HG03378 (cell line): ENCODE measurements around the gene ONECUT3.

Experiments used
- ATAC-seq: cut with Tn5 transposase; IDR thresholded peaks from one replicate; pipeline ENCODE4 v1.9.1; 2021; ENCODE audit warnings: mild to moderate bottlenecking, moderate library complexity; ENCODE audit not compliant: unreplicated experiment

Gene ONECUT3

DNA sequence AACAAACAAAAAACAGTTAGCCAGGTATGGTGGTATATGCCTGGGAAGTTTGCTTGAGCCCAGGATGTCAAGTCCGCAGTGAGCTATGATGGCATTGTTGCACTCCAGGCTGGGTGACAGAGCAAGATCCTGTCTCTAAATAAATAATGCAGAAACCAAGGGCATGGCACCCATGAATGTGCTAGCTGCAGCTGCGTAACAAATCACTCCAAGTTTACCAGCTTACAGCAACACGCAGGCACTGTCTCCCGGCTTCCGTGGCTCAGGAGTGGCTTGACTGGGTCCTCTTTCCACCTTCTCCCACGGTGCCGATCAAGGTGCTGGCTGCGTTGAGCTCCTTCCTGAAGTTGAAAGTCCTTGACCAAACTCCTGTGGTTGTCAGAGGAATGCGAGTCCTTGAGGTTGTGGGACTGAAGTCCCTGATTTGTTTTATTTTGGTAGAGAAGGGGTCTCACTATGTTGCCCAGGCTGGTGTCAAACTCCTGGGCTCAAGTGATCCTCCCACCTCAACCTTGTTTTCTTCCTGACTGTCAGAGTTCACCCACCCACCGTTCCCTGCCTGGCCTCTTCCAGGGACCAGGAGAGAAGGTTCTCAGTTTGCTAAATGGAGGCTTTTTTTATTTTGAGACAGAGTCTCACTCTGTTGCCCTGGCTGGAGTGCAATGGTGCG lies 13.2 kb upstream of the ONECUT3 start:
- ATAC-seq, result no peak

DNA sequence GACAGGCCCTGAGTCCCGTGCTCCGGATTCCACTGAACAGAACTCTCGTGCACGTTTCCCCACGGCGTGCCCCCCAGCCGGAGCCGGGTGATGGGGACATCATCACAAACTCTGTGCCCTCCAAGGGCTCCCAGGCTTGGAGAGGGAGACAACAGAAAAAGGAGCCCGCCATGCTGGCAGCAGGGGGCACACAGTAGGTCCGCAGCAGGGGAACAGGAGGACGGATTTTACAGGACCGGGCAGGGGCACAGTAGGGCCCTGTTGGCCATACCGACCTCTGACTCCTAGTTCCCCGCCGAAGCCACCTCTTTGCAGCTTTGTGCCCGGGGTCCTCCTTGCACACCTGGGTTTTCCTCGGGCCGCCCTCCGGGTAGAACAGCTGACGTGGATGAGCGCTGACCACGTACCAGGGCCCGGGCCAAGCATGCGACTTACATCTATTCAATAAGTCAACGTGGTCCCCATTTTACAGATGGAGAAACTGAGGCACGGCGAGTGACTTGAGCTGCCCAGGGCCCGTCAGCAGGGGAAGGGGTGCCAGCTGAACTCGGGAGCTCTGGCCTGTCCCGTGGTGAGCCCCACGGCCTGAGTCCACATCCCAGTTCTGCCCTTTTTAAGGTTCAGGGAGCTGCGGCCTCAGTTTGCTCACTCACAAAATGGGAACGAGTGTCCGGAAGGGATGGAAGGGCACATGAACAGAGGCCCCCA lies 10.2 kb upstream of the ONECUT3 start:
- ATAC-seq, result no peak

DNA sequence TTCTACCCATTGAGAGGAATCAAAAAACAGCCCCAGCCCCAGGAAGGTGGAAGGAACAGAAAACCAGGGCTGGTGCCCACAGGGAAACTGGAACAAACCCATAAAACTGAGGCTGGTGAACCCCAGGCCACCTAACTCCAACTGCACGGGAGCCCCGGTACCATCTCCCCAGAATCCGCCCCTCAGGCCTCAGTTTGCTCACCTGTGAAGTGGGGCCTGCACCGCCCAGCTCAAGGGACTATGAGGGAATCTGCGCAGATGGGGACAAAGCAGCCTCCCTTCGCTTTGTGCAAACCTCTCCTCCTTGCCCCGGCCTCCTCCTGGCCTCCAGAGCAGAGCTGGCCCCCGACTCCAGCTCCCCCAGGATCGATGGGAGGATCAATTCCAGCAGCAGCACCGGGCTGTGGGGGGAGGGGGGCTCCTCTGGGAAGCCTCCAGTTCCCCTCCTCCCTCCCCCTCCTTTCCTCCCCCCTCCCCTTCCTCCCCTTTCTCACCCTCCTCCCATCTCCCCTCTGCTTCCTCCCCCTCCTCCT lies 9.1 kb upstream of the ONECUT3 start:
- no peak for ATAC-seq

DNA sequence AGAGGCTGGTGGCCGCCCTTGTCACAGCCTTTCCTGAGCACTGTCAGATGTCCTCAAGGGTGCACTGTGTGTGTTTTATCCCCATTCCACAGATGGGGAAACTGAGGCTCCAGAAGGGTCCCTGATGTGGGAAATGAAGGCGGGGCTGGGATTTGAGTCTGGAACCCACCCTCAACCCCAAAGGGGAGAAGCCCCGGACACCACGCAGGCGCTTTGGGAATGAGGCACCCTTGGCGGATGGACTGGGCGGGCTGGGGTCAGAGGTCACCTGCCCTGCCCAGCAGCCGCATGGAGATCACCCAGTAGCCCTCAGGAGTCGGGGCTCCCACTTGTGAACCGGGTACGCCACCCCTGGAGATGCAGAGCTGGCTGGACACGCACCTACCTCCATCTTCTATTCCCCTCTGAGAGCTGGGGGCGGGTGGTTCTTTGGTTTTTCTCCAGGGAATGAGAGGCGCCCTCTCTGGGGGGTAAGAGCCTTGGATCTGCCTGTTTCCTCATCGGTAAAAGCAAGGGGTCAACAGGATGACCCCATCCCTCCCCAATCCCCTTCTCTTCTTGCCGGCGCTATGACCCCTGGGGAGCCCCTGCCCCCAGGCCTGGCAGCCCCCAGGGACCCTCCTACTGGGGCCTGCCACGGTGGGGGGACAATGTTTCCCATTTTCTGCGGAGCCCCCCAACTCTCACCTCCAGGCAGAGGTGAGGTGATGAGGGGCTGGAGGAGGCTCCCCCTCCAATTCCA lies 8.3 kb upstream of the ONECUT3 start:
- ATAC-seq, result no peak

DNA sequence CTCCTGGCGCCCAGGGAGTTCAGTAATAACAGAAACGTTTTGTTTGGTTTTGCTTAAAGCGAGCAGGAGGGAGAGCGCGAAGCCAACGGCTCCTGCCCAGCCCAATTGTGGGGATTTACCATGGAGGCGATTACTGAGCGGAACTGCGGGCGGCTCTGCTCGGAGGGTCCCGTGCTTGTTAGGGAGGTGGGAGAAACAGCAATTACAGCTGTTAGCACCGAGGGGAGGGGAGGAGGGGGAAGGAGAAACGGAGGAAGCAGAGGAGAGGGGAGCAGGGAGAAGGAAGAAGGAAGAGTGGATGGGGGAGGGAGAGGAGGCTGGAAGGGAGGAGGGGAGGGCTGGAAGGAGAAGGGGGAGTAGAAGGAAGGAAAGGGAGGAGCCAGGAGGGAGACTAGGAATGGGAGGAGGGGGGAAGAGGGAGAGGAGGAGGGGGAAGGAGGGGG lies 7.7 kb upstream of the ONECUT3 start:
- no peak for ATAC-seq

DNA sequence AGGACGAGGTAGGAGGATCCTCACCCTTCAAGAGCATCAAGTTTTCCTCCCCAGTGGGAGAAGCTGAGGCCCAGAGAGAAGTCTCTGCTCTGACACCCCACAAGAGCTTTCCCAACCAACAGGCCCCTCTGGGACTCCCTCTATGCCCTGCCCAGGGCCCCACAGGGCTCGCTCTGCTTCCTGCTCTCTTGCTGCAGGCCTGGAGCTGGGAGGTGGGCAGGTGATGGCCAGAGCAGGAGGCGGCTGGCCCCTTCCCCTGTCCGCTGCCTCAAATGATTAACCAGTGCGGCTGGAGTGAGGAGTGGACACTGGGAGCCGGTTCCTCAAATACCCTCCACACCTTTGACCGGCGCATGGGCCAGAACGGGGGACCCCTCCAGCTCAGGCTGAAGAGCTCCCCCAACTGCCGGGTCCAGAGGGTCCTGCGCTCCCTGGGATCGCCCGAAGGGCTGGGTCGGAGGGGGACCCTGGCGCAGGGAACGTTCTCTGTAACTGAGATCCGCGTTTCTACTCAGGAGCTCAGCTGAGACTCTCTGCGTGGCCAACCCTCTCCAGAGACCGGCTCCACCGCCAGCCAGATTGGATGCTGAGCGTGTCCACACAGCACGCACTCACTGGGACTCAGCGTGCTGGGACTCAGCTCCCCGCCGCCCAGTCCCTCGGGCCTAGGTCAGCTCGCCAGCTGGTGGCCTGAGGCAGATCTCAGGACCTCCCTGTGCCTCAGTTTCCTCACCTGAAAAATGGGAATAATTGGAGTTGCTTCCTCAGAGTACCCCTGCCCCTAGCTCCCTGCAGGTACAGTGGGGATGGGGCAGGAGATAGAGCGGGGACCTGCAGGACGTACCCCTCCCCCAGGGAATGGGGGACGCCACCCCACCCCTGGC lies 6.7 kb upstream of the ONECUT3 start:
- no peak for ATAC-seq

DNA sequence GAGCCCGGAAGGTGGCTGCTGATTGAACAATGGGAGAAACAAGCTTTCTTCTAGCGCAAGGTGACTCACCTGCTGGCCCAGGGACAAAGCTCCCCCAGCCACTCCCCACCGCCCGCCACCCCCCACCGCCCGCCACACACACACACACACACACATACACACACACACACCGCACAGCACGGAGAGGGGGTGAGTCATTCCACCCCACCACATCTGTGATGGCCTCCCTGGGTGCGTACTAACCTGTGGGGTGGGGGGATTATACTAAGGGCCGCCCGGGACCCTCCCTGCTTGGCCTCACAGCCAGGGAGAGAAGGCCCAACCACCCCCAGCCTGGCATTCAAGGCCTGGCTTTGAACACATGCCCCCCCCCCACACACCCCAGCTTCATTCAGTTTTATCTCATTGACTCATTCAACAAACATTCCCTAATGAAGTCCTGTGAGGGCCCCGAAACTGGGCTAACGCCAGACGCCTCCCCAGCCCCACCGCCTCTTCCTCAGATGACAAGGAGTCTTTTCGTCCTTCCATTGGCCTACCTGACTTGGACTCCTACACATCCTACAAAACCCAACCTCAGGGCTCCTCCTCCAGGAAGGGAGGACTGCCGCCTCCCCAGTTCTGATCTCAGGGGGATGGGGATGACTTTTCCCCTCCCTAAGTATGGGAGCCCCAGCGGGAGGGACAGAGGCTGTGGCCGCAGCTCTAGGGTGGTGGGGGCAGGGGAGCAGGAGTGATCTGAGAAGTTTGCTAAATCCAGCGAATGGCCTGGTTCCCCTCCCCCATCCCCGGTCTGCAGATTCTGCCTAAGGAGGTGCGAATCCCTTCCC lies 5.8 kb upstream of the ONECUT3 start:
- no peak for ATAC-seq

DNA sequence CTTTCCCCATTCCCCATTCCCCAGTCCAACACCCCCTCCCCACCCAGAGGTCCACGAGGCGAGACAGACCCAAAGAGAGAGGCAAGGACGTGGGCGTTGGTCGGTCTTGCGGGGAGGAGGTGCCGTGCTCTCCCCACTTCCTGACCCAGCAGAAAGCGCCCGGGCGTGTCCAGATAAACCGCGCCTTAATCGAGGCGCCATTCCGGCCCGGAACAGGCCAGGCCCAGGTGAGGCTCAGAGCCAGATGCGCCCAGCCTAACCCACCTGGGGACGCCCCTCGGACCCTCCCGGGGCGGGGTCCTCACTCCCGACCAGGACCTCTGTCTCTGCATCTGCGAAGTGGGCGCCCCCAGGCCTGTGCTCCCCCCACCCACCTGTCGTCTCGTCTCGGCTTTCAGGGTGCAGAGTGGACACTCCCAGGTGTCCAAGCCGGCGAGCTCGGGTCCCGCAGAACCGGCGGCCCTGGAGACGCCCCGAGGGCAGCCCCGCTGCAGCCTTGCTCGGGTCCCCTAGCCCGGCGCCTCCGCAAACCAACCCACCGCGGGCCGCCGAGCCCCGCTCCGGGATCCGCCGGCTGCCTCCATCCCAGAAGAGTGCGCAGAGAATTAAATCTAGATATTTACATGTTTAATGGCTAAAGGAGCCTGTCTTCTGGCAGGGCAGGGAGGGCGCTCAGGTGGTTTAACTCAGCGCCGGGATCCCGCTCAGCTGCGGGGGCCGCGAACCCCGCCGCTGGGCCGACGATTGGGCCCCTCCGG lies 5.0 kb upstream of the ONECUT3 start:
- no peak for ATAC-seq

DNA sequence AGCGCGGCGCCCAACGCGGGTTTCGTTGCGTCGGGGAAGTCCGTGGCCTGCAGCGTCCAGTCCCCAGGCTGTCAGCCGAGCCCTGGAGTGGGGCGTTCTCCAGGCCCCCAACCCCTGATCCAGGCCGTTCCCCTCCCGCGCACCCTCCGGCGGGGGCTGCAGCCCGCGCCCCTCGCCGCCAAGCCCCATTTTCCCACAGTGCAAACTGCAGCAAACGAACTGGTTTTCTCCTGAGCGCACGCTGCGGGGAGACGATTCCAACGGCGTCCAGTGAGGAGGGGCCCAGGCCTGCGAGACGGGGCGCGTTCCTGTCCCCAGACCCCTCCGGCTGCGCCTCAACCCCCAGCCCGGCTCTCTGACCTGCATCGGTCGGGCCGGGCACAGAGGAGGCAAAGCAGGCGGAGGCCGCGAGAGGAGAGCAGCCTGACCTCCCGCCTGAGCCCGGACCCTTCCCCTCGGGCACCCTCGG lies 4.4 kb upstream of the ONECUT3 start:
- ATAC-seq, result no peak

DNA sequence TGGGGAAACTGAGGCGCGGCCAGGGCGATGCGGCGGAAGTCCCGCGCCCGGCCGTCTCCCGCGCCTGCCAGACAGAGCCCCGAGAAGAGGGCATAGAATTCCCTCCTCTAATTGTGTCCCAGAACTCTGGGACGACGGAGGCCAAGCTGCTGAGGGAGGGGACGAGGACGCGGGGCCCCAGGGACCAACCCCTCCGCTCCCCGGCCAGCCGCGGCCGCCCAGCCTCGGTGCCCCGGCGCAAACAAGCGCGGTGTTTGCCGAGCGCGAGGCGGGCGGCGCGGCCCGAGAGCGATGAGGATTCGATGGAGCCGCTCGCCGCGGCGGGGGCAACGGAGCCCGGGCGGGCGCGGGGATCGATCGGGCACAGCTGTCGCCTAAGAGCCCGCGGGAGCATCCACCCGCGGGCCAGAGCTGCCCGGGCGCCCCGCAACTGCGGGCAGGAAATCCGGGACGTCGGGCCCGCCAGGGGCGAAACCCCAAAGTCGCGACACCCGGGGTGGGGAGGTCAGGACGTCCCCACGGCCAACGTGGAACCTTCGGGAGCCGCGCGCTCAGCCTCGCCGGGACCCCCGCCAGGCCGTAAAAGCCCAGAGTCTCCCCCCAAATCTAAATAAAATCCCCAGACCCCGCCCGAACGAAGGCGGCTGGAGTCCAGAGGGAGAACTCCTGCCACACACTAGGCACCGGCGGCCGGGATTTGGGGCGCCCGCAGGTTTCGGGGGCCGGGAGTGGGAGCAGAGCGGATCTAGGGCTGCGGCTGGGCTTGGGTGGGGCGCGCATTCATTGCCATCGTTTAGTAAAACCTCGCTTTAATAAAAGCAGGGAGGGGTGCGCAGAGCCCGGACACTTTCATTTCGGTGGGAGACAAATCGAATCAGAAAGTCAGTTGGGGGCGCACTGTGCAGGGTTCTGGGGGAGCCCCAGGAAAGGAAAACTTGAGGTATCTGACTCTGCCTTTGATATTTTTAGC lies 3.6 kb upstream of the ONECUT3 start:
- ATAC-seq, result no peak

DNA sequence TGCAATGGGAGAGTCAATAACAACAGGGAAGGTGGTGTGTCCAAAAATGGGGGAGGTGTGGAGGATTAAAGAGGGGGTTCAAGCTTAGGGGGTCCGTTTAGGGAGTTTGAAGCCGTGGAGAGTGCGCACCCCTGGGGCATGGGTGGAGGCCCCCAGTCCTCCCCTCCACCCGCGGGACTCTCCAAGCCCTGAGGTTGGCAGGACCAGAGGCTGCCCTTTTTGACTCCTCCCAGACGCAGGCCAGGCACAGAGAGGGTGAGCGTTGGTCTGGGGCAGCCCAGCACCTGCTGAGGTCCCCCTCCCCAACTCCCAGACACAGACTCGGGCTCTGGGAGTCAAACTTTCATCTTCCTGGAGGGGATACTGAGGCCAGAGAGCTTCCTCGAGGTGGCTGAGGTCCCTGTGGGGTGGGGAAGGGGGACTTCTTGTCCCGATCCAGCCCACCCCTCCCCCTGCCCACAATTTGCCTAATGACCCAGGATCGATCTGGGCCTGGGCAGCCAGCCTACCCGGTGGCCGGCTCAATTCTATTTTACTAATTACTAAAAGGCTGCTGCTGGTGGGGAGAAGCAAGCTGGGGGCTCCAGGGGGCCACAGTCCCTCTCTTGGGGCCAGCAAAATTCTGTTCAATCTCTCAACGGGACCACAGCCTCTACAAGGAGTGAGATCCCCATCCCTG lies 2.8 kb upstream of the ONECUT3 start:
- ATAC-seq, result no peak

DNA sequence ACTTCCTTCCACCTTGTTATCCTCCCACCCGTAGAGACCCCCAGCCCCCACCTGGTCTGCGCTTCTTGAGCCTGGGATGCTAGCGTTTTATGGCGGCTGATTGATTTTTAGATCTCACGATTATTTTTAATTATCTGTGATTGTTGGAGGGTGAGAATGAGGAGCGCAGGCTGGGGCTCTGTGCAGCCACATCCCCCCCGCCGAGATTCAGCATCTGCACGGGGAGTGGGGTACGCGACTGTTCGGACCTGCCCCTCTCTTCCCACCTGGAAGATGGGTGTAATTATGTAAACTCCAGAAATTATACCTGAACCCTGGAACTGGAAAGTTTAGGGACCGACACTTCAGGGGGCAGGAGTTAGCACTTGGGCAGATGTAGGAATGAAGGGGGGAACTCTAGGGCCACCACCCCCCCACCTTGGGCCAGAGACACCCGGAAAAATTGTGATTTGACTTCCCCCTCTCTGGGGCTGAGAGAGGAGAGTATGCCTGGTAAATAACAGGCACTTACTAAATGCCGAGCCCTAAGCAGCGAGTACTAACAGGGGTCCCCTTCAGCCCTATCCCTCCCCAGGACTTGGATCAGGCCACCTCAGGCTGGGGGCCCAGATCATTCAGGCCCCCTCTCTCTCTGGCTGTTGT lies 1.8 kb upstream of the ONECUT3 start:
- no peak for ATAC-seq

DNA sequence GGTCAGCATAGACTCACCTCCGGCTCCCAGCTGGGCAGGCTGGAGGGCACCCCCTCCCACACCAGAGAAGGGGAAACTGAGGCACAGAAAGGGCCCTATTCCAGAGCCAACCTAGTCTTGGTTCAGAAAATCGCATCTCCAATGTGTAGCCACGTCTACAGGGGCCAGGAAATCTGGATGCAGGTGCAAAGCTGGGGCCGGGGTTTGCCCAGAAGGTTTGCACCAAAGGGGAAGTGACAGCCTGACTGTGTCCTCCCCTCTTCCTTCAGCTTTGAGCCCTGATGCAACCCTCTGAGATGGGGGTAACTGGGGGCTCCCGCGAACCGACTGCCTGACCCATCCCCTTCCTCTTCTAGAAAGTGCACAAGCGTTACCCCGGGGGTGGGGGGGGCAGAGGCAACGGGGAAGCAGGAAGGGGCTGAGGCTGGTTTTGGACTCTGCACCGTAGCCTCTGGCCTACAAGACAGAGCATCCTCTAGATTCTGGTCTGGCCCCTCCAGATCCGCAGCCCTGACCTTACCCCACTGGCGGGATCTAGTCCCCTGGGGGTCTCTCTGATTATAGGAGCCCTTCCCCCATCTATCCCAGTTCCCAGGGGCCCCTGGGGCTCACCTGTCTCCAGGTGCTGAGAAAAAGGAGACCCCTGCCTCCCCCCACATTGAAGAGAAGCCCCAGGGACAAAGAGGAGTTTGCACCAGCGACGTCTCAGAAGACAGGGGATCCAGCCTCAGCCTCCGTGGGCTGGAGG lies 1.1 kb upstream of the ONECUT3 start:
- no peak for ATAC-seq

DNA sequence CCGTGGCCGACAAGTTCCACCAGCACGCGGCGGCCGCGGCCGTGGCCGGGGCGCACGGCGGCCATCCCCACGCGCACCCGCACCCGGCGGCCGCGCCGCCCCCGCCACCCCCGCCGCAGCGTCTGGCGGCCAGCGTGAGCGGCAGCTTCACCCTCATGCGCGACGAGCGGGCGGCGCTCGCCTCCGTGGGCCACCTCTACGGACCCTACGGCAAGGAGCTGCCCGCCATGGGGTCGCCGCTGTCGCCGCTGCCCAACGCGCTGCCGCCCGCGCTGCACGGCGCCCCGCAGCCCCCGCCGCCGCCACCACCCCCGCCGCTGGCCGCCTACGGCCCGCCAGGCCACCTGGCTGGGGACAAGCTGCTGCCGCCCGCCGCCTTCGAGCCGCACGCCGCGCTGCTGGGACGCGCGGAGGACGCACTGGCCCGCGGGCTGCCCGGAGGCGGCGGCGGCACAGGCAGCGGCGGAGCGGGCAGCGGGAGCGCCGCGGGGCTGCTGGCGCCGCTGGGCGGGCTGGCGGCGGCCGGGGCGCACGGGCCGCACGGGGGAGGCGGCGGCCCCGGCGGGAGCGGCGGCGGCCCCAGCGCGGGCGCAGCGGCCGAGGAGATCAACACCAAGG lies 821 bp downstream of the ONECUT3 start:
- ATAC-seq, result no peak

DNA sequence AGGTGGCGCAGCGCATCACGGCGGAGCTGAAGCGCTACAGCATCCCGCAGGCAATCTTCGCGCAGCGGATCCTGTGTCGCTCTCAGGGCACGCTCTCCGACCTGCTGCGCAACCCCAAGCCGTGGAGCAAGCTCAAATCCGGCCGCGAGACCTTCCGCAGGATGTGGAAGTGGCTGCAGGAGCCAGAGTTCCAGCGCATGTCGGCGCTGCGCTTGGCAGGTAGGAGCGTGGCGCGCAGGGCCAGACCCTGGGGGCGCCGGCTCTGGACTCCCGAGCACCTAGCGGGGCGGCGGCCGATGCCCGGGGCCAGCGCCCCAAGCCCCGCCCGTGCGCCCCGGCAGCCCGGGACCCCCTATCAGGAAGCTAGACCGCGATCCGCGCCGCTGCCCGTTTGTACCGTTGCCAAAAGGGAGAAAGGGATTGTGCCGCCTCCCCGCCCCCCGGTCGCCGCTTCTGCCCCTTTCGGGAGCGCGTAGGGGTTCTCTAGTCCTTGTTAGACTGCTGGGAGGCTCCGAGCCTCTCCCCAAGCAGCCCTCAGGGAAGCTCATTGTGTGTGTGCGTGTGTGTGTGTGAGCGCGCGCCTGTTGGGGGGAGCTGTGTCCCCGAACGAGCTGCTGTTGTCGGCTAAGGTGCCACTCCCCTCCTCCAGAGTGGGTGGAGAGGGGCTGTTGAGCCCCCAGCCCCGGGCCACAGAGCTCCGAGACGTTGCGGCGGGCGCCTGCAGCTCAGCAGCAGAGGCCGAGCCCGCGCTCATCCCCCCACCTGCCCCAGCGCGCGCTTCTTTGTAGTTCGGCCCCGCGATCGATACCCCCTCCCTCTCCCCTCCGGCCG lies 1.5 kb downstream of the ONECUT3 start:
- no peak for ATAC-seq
